BLaER1 (cell line): ENCODE results near the gene SCN4A.
"Not testable (repeated sequence)": the region's sequence is repeated elsewhere in the genome, so short reads cannot be mapped to it uniquely, and the experiment has no call there.

ENCODE experiments used
- H3K27ac ChIP-seq: shearing (Covaris generic); formaldehyde crosslinking; 2 replicates; pipeline ENCODE4 v1.8.1; 2022
- H3K27me3 ChIP-seq: shearing (Covaris generic); formaldehyde crosslinking; 2 replicates; pipeline ENCODE4 v1.8.1; 2022
- H3K36me3 ChIP-seq: shearing (Covaris generic); formaldehyde crosslinking; 2 replicates; pipeline ENCODE4 v1.8.1; 2022
- H3K4me1 ChIP-seq: shearing (Covaris generic); formaldehyde crosslinking; 2 replicates; pipeline ENCODE4 v1.8.1; 2022
- H3K4me2 ChIP-seq: shearing (Covaris generic); formaldehyde crosslinking; 2 replicates; pipeline ENCODE4 v1.8.1; 2022
- H3K4me3 ChIP-seq: shearing (Covaris generic); formaldehyde crosslinking; 2 replicates; pipeline ENCODE4 v1.8.1; 2022
- H3K9ac ChIP-seq: shearing (Covaris generic); formaldehyde crosslinking; 2 replicates; pipeline ENCODE4 v1.8.1; 2022
- H3K9me3 ChIP-seq: shearing (Covaris generic); formaldehyde crosslinking; 2 replicates; pipeline ENCODE4 v1.8.1; 2022
- H4K20me1 ChIP-seq: shearing (Covaris generic); formaldehyde crosslinking; 2 replicates; pipeline ENCODE4 v1.8.1; 2022
- Cebpa-rat ChIP-seq: shearing (Covaris generic); IDR thresholded peaks from 2 replicates; pipeline ENCODE4 v1.8.1; 2022

SCN4A gene

DNA sequence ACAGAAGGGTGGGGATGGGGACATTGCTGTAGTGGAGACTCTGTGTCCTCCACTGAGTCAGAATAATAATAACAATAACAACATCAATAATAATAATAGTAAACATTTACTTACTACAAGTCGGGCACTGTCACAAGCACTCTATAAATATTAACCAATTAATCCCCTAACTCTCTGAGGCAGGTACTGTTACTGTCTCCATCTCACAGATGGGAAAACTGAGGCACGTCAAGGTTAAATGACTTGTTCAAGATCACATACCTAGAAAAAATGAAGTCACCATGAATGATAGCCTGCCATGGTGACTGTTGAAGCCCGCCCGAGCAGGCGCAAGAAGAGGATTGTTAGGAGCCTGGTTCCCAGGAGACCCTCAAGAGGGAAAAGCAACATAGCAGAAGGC, 35.6 kb upstream of the SCN4A start:
- peaks cover 97% of the 10 kb centered on the region for H4K20me1 ChIP-seq
- peaks cover 83% of the 10 kb centered on the region for H3K36me3 ChIP-seq
- peak overlapping the region; percentile 91 for H3K4me2 ChIP-seq
- H3K9ac ChIP-seq: no peak overlapping the region
- H3K4me1 ChIP-seq: peaks cover 93% of the 10 kb centered on the region
- H3K9me3 ChIP-seq: peaks cover 5% of the 10 kb centered on the region; the same call in 1 of the 2 replicates
- no peak overlapping the region; the same call in 1 of the 2 replicates for H3K4me3 ChIP-seq
- no peak for TF ChIP-seq Cebpa-rat
- H3K27me3 ChIP-seq: no peaks in the 10 kb centered on the region
- H3K27ac ChIP-seq: peak overlapping the region; percentile 80

DNA sequence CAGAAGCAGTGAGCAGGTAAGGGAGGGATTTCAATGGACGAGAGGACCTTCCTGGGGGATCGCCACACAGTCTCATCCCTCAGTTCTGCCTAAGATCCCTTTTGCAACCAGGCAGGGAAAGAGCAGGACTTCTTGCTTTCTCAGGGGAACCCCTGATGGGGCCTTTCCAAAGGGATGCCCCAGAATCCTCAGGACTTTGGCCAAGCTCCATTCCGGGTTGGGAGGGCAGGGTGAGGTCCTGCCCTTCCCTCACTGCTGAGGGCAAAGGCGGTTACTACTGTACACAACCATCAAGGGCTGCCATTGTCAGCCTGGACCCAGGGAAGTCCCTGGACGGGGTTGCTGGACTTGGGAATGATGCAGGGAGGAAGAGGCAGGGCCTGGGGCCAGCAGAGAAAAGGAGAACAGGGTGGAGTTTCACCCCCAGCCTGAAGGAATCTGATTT, 35.1 kb upstream of the SCN4A start:
- Histone ChIP-seq H3K27ac (peak overlapping the region; percentile 80), H3K4me1 (peaks cover 93% of the 10 kb centered on the region), H3K27me3 (no peaks in the 10 kb centered on the region), H3K4me3 (no peak overlapping the region; the same call in 1 of the 2 replicates), H4K20me1 (peaks cover 97% of the 10 kb centered on the region), H3K9me3 (0 out of 2 replicates have a peak, but pooled peaks cover under 1% of the 10 kb centered on the region), H3K36me3 (peaks cover 83% of the 10 kb centered on the region), H3K9ac (peak overlapping the region; percentile 55), H3K4me2 (peak overlapping the region; percentile 91)
- TF ChIP-seq Cebpa-rat: no peak

- Histone ChIP-seq H4K20me1 (peaks cover 96% of the 10 kb centered on the region), H3K36me3 (peaks cover 83% of the 10 kb centered on the region), H3K4me3 (peak overlapping the region; percentile 58), H3K4me2 (peak overlapping the region; percentile 91), H3K4me1 (peaks cover 98% of the 10 kb centered on the region), H3K27ac (peak overlapping the region; percentile 80), H3K9ac (peak overlapping the region; percentile 71)
- H3K27me3 ChIP-seq, H3K9me3 ChIP-seq: not testable (repeated sequence)
These were observed 34.5 kb upstream of the SCN4A start for GRCh38 chr17:64007089-64007837.

DNA sequence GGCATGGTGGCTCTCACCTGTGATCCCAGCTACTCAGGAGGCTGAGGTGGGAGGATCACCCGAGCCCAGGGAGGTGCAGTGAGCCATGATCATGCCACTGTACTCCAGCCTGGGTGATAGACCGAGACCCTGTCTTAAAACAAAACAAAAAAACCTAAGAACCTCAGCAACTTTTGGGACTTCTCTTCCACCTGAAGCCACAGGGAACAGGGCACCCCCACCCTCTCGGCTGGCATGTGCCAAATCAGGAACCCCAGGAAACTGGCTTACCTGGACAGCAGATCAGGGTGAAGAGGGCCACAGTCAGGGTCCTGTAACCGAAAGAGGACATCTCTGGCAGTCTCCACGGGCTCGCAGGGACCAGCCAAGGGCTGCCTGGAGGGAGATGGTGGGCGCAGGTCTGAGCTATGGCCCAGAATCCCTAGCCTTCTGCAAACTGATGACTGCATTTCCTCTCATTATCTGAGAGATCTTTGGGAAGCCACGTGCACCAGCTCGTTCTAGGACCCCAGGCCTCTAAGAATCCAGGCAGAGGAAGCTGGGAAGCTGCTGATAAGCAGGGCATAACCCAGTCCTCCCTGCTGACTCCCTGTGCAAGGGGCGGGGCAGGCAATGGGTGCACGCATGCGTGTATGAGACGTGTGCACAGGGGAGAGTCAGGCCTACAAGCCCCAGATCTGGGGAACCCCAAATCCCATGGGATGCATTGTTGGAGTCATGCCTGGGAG, 33.8 kb upstream of the SCN4A start:
- peaks cover 100% of the 10 kb centered on the region for H3K4me1 ChIP-seq
- H3K4me3 ChIP-seq: peak overlapping the region; percentile 58
- peak overlapping the region; percentile 71 for H3K9ac ChIP-seq
- peak overlapping the region; percentile 91 for H3K4me2 ChIP-seq
- peaks cover 83% of the 10 kb centered on the region for H3K36me3 ChIP-seq
- H3K27me3 ChIP-seq: no peaks in the 10 kb centered on the region
- peak overlapping the region; percentile 80 for H3K27ac ChIP-seq
- H3K9me3 ChIP-seq: no peaks in the 10 kb centered on the region
- TF ChIP-seq Cebpa-rat: no peak
- peaks cover 95% of the 10 kb centered on the region for H4K20me1 ChIP-seq

GRCh38 chr17:64005734-64006167, 33.0 kb upstream of the SCN4A start:
- Histone ChIP-seq H4K20me1 (peaks cover 87% of the 10 kb centered on the region), H3K9me3 (no peaks in the 10 kb centered on the region), H3K4me2 (peak overlapping the region; percentile 91), H3K27me3 (no peaks in the 10 kb centered on the region), H3K4me3 (peak overlapping the region; percentile 58), H3K9ac (peak overlapping the region; percentile 71), H3K36me3 (peaks cover 83% of the 10 kb centered on the region), H3K27ac (peak overlapping the region; percentile 80), H3K4me1 (peaks cover 100% of the 10 kb centered on the region)
- TF ChIP-seq Cebpa-rat: no peak

DNA sequence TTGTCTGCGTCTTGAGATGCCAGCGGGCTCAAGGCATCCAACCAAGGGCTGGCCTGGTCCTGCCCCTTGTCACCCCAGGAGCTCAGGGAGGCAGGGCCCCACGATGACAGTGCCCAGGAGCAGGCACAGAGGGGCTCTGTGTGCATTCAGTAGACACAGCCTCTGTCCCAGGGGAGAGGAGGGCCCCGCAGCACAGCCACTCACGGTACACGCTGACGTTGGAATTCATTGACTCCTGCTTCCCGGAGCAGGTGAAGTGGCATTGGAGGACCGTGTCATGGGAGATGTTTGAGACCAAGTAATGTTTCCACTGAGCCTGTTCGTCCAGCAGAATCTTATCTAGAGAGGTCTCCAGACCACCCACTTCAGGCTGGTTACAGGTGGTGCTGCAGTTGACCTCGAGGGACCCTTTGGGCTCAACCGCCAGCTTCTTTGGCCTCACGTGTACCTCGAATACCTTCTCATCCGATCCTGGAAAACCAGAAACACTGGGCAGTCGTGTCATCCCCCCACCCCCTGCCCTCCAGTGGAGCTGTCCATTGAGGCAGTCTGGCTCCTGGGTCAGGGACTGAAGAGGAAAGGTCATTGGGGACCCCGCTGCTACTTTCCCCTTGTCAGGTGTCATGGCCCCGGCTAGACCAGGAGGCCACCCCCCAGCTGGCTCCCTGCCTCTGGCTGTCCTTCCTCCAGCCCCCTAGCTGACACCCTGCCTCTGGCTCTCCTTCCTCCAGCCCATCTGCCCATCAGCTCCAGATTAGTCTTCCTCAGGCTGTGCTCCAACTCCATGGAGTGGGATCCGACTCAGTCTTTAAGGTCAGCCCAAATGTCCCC, 32.4 kb upstream of the SCN4A start:
- Histone ChIP-seq H3K4me2 (peak overlapping the region; percentile 91), H4K20me1 (peaks cover 84% of the 10 kb centered on the region), H3K27me3 (no peaks in the 10 kb centered on the region), H3K9ac (peak overlapping the region; percentile 71), H3K4me3 (peak overlapping the region; percentile 58), H3K9me3 (no peaks in the 10 kb centered on the region), H3K36me3 (peaks cover 81% of the 10 kb centered on the region), H3K4me1 (peaks cover 100% of the 10 kb centered on the region), H3K27ac (peak overlapping the region; percentile 80)
- TF ChIP-seq Cebpa-rat: no peak

- Histone ChIP-seq H3K36me3 (peaks cover 76% of the 10 kb centered on the region), H3K4me1 (peaks cover 100% of the 10 kb centered on the region), H3K27ac (peak overlapping the region; percentile 80)
These were observed 31.6 kb upstream of the SCN4A start for GRCh38 chr17:64004218-64004770.

GRCh38 chr17:64003526-64004121, 30.9 kb upstream of the SCN4A start:
- Histone ChIP-seq H4K20me1 (peaks cover 69% of the 10 kb centered on the region), H3K36me3 (peaks cover 70% of the 10 kb centered on the region), H3K9me3 (no peaks in the 10 kb centered on the region), H3K4me3 (no peak overlapping the region), H3K27ac (peak overlapping the region; percentile 80), H3K4me1 (peaks cover 100% of the 10 kb centered on the region), H3K4me2 (peak overlapping the region; percentile 91), H3K27me3 (no peaks in the 10 kb centered on the region), H3K9ac (no peak overlapping the region)
- TF ChIP-seq Cebpa-rat: no peak

More at GRCh38 chr17:64004218-64004770, 31.6 kb upstream of the SCN4A start:
- H3K4me2 ChIP-seq: peak overlapping the region; percentile 91
- H3K27me3 ChIP-seq: no peaks in the 10 kb centered on the region
- no peak for TF ChIP-seq Cebpa-rat
- no peaks in the 10 kb centered on the region for H3K9me3 ChIP-seq
- H3K4me3 ChIP-seq: peak overlapping the region; percentile 58
- H3K9ac ChIP-seq: peak overlapping the region; percentile 71
- H4K20me1 ChIP-seq: peaks cover 76% of the 10 kb centered on the region
